ENCODE data around the gene NR3C2. TPM values are rescaled to one million over a fixed set of nuclear protein-coding genes. Genes with fewer than 3 reads are reported as not detected.

NR3C2 gene
- total and polyA plus RNA-seq, 8 donors: 2.0 to 36.4 (median 16.9) TPM

DNA sequence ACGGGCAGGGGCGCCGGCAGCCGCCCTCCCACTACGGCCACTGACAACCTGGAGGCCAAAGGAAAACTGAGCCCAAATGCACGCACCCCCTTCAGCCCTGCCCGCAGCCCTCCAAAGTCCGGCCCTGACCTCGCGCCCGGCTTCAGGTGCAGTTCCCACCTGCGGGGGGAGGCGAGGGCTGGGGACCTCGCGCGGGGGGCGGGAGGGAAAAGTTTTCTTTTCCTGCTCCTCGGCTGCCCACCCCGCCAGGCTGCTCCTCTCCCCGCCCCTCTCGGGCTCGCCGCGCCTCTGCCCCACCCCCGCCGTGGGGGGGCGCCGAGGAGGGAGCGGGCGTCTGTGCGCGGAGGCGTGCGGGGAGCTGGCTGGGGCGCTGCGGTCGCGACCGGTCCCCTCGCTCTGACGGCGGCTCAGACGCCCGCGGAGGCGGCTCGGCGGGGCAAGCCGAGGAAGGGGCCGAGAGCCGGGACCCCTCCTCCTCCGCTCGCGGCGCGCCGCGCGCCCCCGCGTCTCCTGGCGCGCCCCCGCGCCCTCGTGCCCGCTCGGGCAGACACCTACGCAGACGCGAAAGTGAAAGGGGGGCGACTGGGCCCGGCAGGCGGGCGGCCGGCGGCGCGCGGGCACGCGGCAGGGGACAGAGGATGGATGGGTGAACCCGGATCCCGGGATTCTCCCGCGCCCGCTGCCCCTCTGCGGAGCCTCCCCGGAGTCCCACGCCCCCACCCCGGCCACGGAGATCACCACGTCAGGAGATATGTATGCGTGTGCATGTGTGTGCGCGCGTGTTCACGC, 3.1 kb upstream of the NR3C2 start:
- WGBS, 5 donors: 0 to 1% (median 0%) methylated on average over 28 to 97 of the region's 98 CpGs
- intact Hi-C loops (cut with DNase I; ENCODE audit: low total_unique reads): no loop called here
- peak; percentile 66 to 86 for DNase-seq
- H3K27ac ChIP-seq: peak overlapping the region; percentile 87 to 98 (median 94)
- TF ChIP-seq, protein P1, sequence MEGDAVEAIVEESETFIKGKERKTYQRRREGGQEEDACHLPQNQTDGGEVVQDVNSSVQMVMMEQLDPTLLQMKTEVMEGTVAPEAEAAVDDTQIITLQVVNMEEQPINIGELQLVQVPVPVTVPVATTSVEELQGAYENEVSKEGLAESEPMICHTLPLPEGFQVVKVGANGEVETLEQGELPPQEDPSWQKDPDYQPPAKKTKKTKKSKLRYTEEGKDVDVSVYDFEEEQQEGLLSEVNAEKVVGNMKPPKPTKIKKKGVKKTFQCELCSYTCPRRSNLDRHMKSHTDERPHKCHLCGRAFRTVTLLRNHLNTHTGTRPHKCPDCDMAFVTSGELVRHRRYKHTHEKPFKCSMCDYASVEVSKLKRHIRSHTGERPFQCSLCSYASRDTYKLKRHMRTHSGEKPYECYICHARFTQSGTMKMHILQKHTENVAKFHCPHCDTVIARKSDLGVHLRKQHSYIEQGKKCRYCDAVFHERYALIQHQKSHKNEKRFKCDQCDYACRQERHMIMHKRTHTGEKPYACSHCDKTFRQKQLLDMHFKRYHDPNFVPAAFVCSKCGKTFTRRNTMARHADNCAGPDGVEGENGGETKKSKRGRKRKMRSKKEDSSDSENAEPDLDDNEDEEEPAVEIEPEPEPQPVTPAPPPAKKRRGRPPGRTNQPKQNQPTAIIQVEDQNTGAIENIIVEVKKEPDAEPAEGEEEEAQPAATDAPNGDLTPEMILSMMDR (IDR thresholded peaks at IDR 0.05): no peak
- TF ChIP-seq POLR2A (IDR thresholded peaks at IDR 0.05) (no peak), POLR2AphosphoS5 (IDR thresholded peaks at IDR 0.05) (peak in 2 of 3 donors; percentile 47 to 49), EP300 (IDR thresholded peaks at IDR 0.05) (no peak)
- H3K27me3 ChIP-seq: peaks cover 0 to 26% (median 7%) of the 10 kb centered on the region in 3 donors
- peak overlapping the region; percentile 73 to 95 (median 92) for H3K4me3 ChIP-seq
- H3K36me3 ChIP-seq: no peaks in the 10 kb centered on the region
- no peaks in the 10 kb centered on the region for H3K9me3 ChIP-seq
- peaks cover 19 to 53% (median 34%) of the 10 kb centered on the region in 4 donors for H3K4me1 ChIP-seq

DNA sequence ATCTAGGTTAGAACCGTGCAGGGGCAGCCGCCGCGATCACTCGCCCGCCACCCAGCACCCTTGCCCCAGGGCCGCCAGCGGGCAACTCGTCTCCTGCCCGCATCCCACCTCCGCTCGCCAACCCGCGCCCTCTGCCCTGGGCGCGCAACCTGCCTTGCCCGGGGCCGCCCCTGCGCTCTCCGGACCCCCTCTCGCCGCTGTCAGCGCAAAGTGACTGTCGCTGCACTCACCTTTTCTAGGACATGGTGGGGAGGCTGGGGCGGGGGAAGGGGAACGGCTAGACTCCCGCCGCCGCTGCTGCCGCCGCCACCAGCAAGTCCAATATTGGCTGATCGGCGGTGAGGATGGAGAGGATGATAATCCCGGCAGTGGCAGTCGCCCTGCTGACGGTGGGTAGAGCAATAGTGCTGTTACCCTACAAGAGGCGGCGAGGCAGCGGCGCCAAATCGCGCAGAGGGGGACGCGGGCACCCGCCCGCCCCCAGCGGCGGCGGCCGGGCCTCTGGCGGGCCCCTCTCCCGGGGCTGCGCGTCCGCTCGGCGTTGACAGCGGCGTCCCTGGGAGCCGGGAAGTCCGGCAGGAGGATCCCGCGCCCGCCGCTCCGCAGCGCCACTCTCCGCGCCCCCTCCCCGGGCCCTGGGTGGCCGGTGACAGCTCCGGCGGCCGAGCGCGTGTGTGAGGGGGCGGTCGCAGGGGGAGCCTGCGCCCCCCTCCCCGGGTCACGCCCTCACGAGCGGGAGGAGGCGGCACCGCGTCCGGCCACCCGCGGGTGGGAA, 2.3 kb upstream of the NR3C2 start:
- H3K9me3 ChIP-seq: no peaks in the 10 kb centered on the region
- 0 to 1% (median 1%) methylated on average over 37 to 89 of the region's 89 CpGs for WGBS, 5 donors
- TF ChIP-seq, protein P1 (IDR thresholded peaks at IDR 0.05): no peak
- TF ChIP-seq EP300 (IDR thresholded peaks at IDR 0.05): no peak
- TF ChIP-seq POLR2A (IDR thresholded peaks at IDR 0.05): no peak
- no peak for TF ChIP-seq POLR2AphosphoS5 (IDR thresholded peaks at IDR 0.05)
- no peaks in the 10 kb centered on the region for H3K36me3 ChIP-seq
- H3K4me1 ChIP-seq: peaks cover 27 to 60% (median 38%) of the 10 kb centered on the region in 4 donors
- peak; percentile 42 to 67 for DNase-seq
- peaks cover 0 to 26% (median 7%) of the 10 kb centered on the region in 3 donors for H3K27me3 ChIP-seq
- intact Hi-C loops (cut with DNase I; ENCODE audit: low total_unique reads): no loop called here
- H3K4me3 ChIP-seq: peak overlapping the region; percentile 73 to 95 (median 92)
- peak overlapping the region; percentile 87 to 98 (median 94) for H3K27ac ChIP-seq

DNA sequence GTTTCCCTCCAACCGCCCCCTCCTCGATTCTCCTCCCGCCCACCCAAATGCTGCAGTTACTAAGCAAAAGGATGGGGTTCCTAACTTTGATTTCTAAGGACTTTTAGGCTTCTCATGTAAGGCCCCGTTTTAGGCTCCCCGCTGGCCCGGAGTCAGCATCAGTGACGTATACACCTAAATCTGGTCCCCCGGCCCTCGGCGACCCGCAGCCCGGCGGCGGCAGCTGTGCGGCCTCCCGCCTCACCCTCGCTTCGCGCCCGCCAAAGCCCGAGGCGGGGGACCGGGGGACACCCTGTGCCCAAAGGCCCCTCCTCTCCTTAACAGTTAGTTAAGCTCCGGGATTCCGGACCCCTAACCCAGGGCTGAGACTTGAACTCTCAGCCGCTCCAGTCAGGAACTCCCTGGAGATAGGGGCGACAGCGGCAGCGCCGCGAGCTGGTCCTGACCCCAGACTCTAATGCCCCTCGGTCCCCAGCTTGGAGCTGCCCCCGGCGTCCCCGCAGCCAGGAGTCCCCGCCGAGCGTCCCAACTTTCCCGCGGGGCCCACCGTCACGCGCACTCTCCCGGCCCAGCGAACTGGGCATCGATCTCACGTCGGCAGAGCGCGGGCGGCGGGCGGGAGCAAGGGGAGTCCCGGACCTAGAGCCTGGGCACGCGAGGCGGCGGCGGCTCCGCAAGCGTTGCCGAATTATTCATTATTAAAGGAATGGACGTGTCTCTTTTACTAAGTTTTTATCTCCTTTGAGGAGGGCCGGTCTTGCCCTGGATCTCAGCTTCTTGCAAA, 1.5 kb upstream of the NR3C2 start:
- peak; percentile 44 to 67 for DNase-seq
- TF ChIP-seq POLR2AphosphoS5 (IDR thresholded peaks at IDR 0.05) (no peak), POLR2A (IDR thresholded peaks at IDR 0.05) (no peak), EP300 (IDR thresholded peaks at IDR 0.05) (no peak)
- TF ChIP-seq, protein P1 (IDR thresholded peaks at IDR 0.05): no peak
- Histone ChIP-seq H3K4me1 (peaks cover 31 to 68% (median 45%) of the 10 kb centered on the region in 4 donors), H3K27me3 (peaks cover 0 to 26% (median 7%) of the 10 kb centered on the region in 3 donors), H3K36me3 (no peaks in the 10 kb centered on the region), H3K9me3 (no peaks in the 10 kb centered on the region), H3K27ac (peak overlapping the region; percentile 87 to 98 (median 94)), H3K4me3 (peak overlapping the region; percentile 73 to 95 (median 92))
- WGBS, 5 donors: 0 to 2% (median 0%) methylated on average over 23 to 64 of the region's 64 CpGs
- intact Hi-C loops (cut with DNase I; ENCODE audit: low total_unique reads): no loop called here

All from stomach (tissue), 9 donors.